GM23338 (cell line): Measurements from ENCODE around the gene MATCAP1. TPM values are rescaled to one million over a fixed set of nuclear protein-coding genes. Genes with fewer than 3 reads are reported as not detected.

Experiments
- ATAC-seq: fragments of 200-7000 bp; cut with Tn5 transposase; 3 replicates; pipeline ENCODE4 v1.9.1; 2020
- DNase-seq: peaks from one replicate; pipeline ENCODE4 v3.0.0-alpha.2; 2015; ENCODE audit warnings: low spot score
- H2AFZ ChIP-seq: fragments of 200-600 bp; sonication (generic); 2 replicates; pipeline ENCODE4 v1.8.0; 2016; ENCODE audit warnings: antibody characterized with exemption, mild to moderate bottlenecking, moderate library complexity
- H3F3A ChIP-seq: fragments of 200-600 bp; sonication (generic); replicated peaks from 2 replicates; pipeline ENCODE4 v1.8.0; 2017; ENCODE audit warnings: antibody characterized with exemption, mixed run types, low read depth
- H3K27ac ChIP-seq: fragments of 200-600 bp; sonication (generic); 2 replicates; pipeline ENCODE4 v1.6.1; 2016; ENCODE audit warnings: low read depth
- H3K27me3 ChIP-seq: fragments of 200-600 bp; sonication (generic); 2 replicates; pipeline ENCODE4 v1.8.0; 2016; ENCODE audit warnings: mild to moderate bottlenecking, mixed run types, moderate library complexity; ENCODE audit not compliant: insufficient read depth
- H3K36me3 ChIP-seq: fragments of 200-600 bp; sonication (generic); 2 replicates; pipeline ENCODE4 v1.8.0; 2016; ENCODE audit warnings: mild to moderate bottlenecking; ENCODE audit not compliant: insufficient read depth
- H3K4me1 ChIP-seq: fragments of 200-600 bp; sonication (generic); 2 replicates; pipeline ENCODE4 v1.8.0; 2016; ENCODE audit warnings: mild to moderate bottlenecking, moderate library complexity; ENCODE audit not compliant: insufficient read depth
- H3K4me2 ChIP-seq: fragments of 200-600 bp; sonication (generic); 2 replicates; pipeline ENCODE4 v1.7.1; 2017; ENCODE audit warnings: mixed run types
- H3K4me3 ChIP-seq: fragments of 200-600 bp; sonication (generic); 2 replicates; pipeline ENCODE4 v1.6.1; 2016; ENCODE audit warnings: mixed run types
- H3K79me2 ChIP-seq: fragments of 200-600 bp; sonication (generic); replicated peaks from 2 replicates; pipeline ENCODE4 v1.8.0; 2017; ENCODE audit warnings: mild to moderate bottlenecking; ENCODE audit not compliant: insufficient read depth
- H3K9me2 ChIP-seq: fragments of 200-600 bp; sonication (generic); 2 replicates; pipeline ENCODE4 v1.8.0; 2017; ENCODE audit not compliant: insufficient read depth
- H4K20me1 ChIP-seq: fragments of 200-600 bp; sonication (generic); replicated peaks from 2 replicates; pipeline ENCODE4 v1.8.0; 2017; ENCODE audit warnings: mild to moderate bottlenecking; ENCODE audit not compliant: insufficient read depth
- H3K27ac Mint-ChIP-seq: 2 replicates; pipeline ENCODE4 v1.8.0; 2020; ENCODE audit warnings: inconsistent platforms, mild to moderate bottlenecking, moderate library complexity, mixed read lengths
- H3K27me3 Mint-ChIP-seq: 3 replicates; pipeline ENCODE4 v1.8.0; 2022; ENCODE audit warnings: low read depth, mild to moderate bottlenecking, moderate library complexity, mixed read lengths, inconsistent platforms; ENCODE audit not compliant: insufficient read depth, poor library complexity
- H3K36me3 Mint-ChIP-seq: 3 replicates; pipeline ENCODE4 v1.8.0; 2021; ENCODE audit warnings: low read depth, mild to moderate bottlenecking, inconsistent platforms, moderate library complexity, mixed read lengths
- H3K4me1 Mint-ChIP-seq: 3 replicates; pipeline ENCODE4 v1.8.0; 2020; ENCODE audit warnings: mild to moderate bottlenecking, inconsistent platforms, mixed read lengths
- H3K4me3 Mint-ChIP-seq: 3 replicates; pipeline ENCODE4 v1.8.0; 2021; ENCODE audit warnings: moderate library complexity, mild to moderate bottlenecking, inconsistent platforms, mixed read lengths
- H3K9me3 Mint-ChIP-seq: 3 replicates; pipeline ENCODE4 v1.8.0; 2020; ENCODE audit warnings: moderate library complexity, mild to moderate bottlenecking, inconsistent platforms, mixed read lengths
- CREB1 ChIP-seq: fragments of 250-450 bp; sonication (Bioruptor Pico); IDR thresholded peaks from 2 replicates; pipeline ENCODE4 v1.5.0; 2020; ENCODE audit warnings: low read depth, mild to moderate bottlenecking, moderate library complexity
- ETS1 ChIP-seq: IDR thresholded peaks from 2 replicates; pipeline ENCODE4 v1.6.1; 2016; ENCODE audit warnings: antibody characterized with exemption
- EZH2 ChIP-seq: fragments of 200-600 bp; sonication (generic); IDR thresholded peaks from one replicate; pipeline ENCODE4 v1.8.0; 2017; ENCODE audit warnings: antibody characterized with exemption, mild to moderate bottlenecking, low read depth; ENCODE audit not compliant: unreplicated experiment
- EZH2phosphoT487 ChIP-seq: fragments of 200-600 bp; sonication (generic); IDR thresholded peaks from one replicate; pipeline ENCODE4 v1.8.1; 2018; ENCODE audit warnings: antibody characterized with exemption; ENCODE audit not compliant: unreplicated experiment
- JUNB ChIP-seq: IDR thresholded peaks from one replicate; pipeline ENCODE4 v1.6.1; 2016; ENCODE audit warnings: antibody characterized with exemption; ENCODE audit not compliant: unreplicated experiment
- NANOG ChIP-seq: IDR thresholded peaks from 2 replicates; pipeline ENCODE4 v1.6.1; 2016; ENCODE audit warnings: antibody characterized with exemption, borderline replicate concordance
- POLR2AphosphoS5 ChIP-seq: IDR thresholded peaks from 2 replicates; pipeline ENCODE4 v1.6.1; 2016; ENCODE audit warnings: antibody characterized with exemption, low read depth
- STAT1 ChIP-seq: IDR thresholded peaks from one replicate; pipeline ENCODE4 v1.6.1; 2016; ENCODE audit warnings: antibody characterized with exemption; ENCODE audit not compliant: unreplicated experiment
- ZNF331 ChIP-seq: fragments of 250-450 bp; sonication (Bioruptor Pico); IDR thresholded peaks from 2 replicates; pipeline ENCODE4 v1.5.0; 2020; ENCODE audit warnings: low read depth, mild to moderate bottlenecking, moderate library complexity
- ZNF462 ChIP-seq: fragments of 250-450 bp; sonication (Bioruptor Pico); IDR thresholded peaks from 2 replicates; pipeline ENCODE4 v1.5.0; 2020; ENCODE audit warnings: mild to moderate bottlenecking, moderate library complexity
- polyA plus RNA-seq: library from polyadenylated mRNA; unstranded; fragments of >200 nt; fragmentation: Nextera tagmentation; extraction: Ambion mirVana; gene quantifications from 2 replicates; pipeline ENCODE4 v1.2.1, GENCODE V29; 2016
- total RNA-seq: library from RNA; depleted of rRNA; stranded (reverse); fragments of >200 nt; shearing (Covaris generic); gene quantifications from 2 replicates; pipeline ENCODE4 v1.2.3, GENCODE V29; 2014
- TF ChIP-seq, protein P1 (sequence below): IDR thresholded peaks from one replicate; pipeline ENCODE4 v1.6.1; 2018; ENCODE audit warnings: antibody characterized with exemption; ENCODE audit not compliant: unreplicated experiment
- TF ChIP-seq, protein P2 (sequence below), 2 experiments: fragments of 200-600 bp in 1 of 2; sonication (generic) in 1 of 2; conservative IDR thresholded peaks; 2 replicates each; pipeline versions ENCODE4 v1.5.1 to v1.6.1; 2016 to 2017; ENCODE audit warnings: antibody characterized with exemption in 2 of 2, low read depth in 2 of 2, mild to moderate bottlenecking in 2 of 2, moderate library complexity in 1 of 2

MATCAP1 gene
- total and polyA plus RNA-seq, 2 experiments from 2014 or later, result 9.5 to 22.7 TPM

DNA sequence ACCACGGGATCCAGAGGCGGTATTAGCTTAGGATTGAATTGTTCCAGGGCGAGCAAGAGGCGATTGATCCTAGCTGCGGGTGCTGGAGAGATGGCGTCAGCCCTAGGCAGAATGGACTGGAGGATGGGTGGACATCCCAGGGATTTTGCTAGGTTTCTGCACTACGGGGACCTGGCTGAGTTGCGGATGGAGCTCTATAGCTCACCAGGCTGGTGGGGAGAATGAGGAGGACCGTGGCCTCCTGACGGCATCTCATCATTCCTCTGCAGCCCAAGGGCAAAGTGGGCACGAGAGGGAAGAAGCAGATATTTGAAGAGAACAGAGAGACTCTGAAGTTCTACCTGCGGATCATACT, 43.8 kb upstream of the MATCAP1 start:
- peak overlapping the region; percentile 81; the same call in 1 of the 2 replicates for H3K27ac ChIP-seq
- H3K27ac Mint-ChIP-seq, result peak overlapping the region; percentile 95; the same call in 1 of the 2 replicates
- peak overlapping the region; percentile 97 for H3K4me3 Mint-ChIP-seq
- peaks cover 5% of the 10 kb centered on the region; the same call in 1 of the 2 replicates for H4K20me1 ChIP-seq
- H3K36me3 Mint-ChIP-seq, result peaks cover 47% of the 10 kb centered on the region
- ATAC-seq (no peak), DNase-seq (no peak)
- H3K4me3 ChIP-seq, result peak overlapping the region; percentile 86
- H3K27me3 ChIP-seq, result no peaks in the 10 kb centered on the region
- H3K4me1 Mint-ChIP-seq, result peaks cover 14% of the 10 kb centered on the region
- H3F3A ChIP-seq, result no peaks in the 10 kb centered on the region
- no peak for TF ChIP-seq STAT1
- TF ChIP-seq NANOG, result no peak
- no peak for TF ChIP-seq ZNF462 (CRISPR knock-in tag)
- no peak for TF ChIP-seq CREB1 (CRISPR knock-in tag)
- TF ChIP-seq ETS1, result no peak
- TF ChIP-seq POLR2AphosphoS5, result no peak
- TF ChIP-seq JUNB, result no peak
- TF ChIP-seq, protein P1, sequence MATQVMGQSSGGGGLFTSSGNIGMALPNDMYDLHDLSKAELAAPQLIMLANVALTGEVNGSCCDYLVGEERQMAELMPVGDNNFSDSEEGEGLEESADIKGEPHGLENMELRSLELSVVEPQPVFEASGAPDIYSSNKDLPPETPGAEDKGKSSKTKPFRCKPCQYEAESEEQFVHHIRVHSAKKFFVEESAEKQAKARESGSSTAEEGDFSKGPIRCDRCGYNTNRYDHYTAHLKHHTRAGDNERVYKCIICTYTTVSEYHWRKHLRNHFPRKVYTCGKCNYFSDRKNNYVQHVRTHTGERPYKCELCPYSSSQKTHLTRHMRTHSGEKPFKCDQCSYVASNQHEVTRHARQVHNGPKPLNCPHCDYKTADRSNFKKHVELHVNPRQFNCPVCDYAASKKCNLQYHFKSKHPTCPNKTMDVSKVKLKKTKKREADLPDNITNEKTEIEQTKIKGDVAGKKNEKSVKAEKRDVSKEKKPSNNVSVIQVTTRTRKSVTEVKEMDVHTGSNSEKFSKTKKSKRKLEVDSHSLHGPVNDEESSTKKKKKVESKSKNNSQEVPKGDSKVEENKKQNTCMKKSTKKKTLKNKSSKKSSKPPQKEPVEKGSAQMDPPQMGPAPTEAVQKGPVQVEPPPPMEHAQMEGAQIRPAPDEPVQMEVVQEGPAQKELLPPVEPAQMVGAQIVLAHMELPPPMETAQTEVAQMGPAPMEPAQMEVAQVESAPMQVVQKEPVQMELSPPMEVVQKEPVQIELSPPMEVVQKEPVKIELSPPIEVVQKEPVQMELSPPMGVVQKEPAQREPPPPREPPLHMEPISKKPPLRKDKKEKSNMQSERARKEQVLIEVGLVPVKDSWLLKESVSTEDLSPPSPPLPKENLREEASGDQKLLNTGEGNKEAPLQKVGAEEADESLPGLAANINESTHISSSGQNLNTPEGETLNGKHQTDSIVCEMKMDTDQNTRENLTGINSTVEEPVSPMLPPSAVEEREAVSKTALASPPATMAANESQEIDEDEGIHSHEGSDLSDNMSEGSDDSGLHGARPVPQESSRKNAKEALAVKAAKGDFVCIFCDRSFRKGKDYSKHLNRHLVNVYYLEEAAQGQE, result no peak
- TF ChIP-seq EZH2, result no peak
- no peak for TF ChIP-seq EZH2phosphoT487
- TF ChIP-seq, protein P2, sequence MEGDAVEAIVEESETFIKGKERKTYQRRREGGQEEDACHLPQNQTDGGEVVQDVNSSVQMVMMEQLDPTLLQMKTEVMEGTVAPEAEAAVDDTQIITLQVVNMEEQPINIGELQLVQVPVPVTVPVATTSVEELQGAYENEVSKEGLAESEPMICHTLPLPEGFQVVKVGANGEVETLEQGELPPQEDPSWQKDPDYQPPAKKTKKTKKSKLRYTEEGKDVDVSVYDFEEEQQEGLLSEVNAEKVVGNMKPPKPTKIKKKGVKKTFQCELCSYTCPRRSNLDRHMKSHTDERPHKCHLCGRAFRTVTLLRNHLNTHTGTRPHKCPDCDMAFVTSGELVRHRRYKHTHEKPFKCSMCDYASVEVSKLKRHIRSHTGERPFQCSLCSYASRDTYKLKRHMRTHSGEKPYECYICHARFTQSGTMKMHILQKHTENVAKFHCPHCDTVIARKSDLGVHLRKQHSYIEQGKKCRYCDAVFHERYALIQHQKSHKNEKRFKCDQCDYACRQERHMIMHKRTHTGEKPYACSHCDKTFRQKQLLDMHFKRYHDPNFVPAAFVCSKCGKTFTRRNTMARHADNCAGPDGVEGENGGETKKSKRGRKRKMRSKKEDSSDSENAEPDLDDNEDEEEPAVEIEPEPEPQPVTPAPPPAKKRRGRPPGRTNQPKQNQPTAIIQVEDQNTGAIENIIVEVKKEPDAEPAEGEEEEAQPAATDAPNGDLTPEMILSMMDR (conservative IDR thresholded peaks at IDR 0.05; ENCODE audit: low read depth in 2 of 2), result no peak
- TF ChIP-seq ZNF331, result no peak
- H3K36me3 ChIP-seq, result peaks cover 9% of the 10 kb centered on the region; the same call in 1 of the 2 replicates
- H3K79me2 ChIP-seq, result peaks cover 11% of the 10 kb centered on the region
- H3K9me3 Mint-ChIP-seq, result no peaks in the 10 kb centered on the region
- peak overlapping the region; percentile 70; the same call in 1 of the 2 replicates for H2AFZ ChIP-seq
- no peaks in the 10 kb centered on the region for H3K9me2 ChIP-seq
- peaks cover 20% of the 10 kb centered on the region for H3K27me3 Mint-ChIP-seq
- H3K4me2 ChIP-seq, result peak overlapping the region; percentile 93
- H3K4me1 ChIP-seq, result peaks cover 3% of the 10 kb centered on the region; the same call in 1 of the 2 replicates
